Stimulated activated CD8-positive, alpha-beta memory T cell treated with anti-CD3 and anti-CD28 coated beads, Interleukin-15, amount 100 ng/mL, for 24 hours (primary cell): Measurements from ENCODE around the gene PARK7.

Source experiments
- DNase-seq: peaks from one replicate; pipeline ENCODE4 v3.0.0-alpha.2; 2020; ENCODE audit warnings: low read depth

The PARK7 gene

DNA sequence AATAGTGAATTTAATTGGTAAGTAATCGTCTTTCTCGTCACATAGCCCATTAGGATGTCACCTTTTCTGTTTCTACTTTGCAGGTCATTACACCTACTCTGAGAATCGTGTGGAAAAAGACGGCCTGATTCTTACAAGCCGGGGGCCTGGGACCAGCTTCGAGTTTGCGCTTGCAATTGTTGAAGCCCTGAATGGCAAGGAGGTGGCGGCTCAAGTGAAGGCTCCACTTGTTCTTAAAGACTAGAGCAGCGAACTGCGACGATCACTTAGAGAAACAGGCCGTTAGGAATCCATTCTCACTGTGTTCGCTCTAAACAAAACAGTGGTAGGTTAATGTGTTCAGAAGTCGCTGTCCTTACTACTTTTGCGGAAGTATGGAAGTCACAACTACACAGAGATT, 23.3 kb downstream of the PARK7 start:
- no peak for DNase-seq

DNA sequence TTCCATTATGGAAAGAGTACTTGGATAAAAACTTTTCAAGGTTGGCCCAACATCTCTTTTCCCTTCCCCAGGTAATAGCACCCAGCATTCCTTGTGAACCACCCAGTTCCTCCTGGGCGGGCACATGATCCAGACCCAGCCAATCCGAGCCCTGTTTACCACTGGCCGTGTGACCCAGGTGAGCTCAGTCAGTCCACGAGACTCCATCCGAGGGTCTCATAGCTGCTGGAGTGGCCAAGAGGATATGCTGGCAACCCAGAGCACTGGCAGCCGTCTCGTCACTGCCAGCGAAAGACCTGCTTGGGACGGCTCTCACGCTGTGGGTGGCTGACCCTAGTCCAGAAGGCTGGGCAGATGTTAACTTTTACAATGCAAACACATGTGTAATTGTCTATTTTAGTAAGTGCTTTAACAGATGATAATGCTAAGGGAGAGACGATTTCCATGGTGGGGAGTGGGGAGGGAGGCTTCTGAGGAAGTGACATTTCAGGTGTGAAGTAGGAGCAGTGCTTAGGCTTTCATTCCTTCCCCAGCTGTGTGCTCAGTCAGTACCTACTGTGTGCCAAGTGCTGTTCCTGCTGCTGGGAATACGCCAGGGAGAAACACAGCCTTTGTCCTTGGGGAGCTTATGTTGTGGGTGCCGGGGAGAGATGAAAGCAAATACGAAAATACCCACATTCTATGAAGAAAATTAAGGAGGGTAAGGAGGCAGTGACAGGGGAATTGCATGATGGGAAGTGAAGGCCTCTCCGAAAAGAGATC, 24.5 kb downstream of the PARK7 start:
- no peak for DNase-seq

- no peak for DNase-seq
Measured at GRCh38 chr1:7987528-7987927, 26.0 kb downstream of the PARK7 start.

DNA sequence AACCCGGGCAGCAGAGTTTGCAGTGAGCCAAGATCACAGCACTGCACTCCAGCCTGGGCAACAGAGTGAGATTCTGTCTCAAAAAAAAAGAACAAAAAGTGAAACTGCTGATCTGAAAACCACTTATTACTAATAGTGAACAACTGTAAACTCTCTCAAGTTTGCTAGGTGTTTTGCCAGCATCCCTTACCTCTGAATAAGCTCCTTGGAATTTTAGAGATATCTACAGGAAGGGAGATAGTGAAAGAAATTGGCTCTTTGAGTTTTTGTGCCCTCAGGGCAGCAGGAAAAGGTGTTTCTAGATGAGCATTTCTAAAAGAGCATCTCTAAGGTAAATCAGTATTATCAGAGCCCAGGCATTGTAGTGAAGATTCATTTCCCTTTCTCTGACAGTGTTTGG, 27.1 kb downstream of the PARK7 start:
- DNase-seq: no peak

- DNase-seq: no peak
Measured at GRCh38 chr1:7989762-7990428, 28.4 kb downstream of the PARK7 start.

- DNase-seq: no peak
Measured at GRCh38 chr1:7991504-7992440, 30.3 kb downstream of the PARK7 start.

DNA sequence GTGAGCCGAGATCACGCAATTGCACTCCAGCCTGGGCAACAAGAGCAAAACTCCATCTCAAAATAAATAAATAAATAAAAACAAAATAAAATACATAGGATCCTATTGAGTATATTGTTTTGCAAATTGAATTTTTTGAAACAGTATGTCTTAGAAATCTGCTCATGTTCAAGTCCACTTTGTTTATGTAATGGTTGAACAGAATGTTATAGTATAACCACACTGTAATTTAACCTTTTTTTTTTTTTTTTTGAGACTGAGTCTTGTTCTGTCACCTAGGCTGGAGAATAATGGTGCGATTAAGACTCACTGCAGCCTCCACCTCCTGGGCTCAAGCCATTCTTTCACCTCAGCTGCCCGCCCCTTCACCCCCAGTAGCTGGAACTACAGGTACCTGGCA, 31.4 kb downstream of the PARK7 start:
- no peak for DNase-seq

DNA sequence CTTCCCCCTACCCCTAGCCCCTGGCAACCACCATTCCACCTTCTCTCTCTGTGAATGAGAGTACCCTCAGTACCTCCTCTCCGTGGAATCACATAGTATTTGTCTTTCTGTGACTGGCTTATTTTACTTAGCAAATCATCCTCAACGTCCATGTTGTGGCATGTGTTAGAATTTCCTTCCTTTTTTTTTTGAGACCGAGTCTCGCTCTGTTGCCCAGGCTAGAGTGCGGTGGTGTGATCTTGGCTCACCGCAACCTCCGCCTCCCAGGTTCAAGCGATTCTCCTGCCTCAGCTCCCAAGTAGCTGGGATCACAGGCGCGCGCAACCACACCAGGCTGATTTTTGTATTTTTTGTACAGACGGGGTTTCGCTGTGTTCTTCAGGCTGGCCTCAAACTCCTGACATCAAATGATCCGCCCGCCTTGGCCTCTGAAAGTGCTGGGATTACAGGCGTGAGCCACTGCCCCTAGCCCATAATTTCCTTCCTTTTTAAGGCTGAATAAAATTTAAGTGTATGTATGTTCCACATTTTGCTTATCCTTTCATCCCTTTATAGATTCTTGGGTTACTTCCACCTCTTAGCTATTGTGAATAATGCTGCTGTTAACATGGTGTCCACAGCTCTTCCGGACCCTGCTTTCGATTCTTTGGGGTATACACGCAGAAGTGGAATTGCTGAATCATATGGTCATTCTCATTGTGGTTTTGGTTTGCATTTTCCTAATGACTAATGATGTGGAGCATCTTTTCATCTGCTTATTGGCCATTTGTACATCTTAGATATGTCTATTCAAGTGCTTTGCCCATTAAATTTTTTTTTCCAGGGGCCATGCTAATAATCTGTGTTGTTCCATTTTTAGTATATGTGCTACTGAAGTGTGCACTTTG, 32.3 kb downstream of the PARK7 start:
- DNase-seq: no peak

GRCh38 chr1:7994827-7995226, 33.3 kb downstream of the PARK7 start:
- DNase-seq: no peak

GRCh38 chr1:7995437-7995836, 33.9 kb downstream of the PARK7 start:
- no peak for DNase-seq

GRCh38 chr1:8002329-8002910, 40.9 kb downstream of the PARK7 start:
- DNase-seq: no peak

DNA sequence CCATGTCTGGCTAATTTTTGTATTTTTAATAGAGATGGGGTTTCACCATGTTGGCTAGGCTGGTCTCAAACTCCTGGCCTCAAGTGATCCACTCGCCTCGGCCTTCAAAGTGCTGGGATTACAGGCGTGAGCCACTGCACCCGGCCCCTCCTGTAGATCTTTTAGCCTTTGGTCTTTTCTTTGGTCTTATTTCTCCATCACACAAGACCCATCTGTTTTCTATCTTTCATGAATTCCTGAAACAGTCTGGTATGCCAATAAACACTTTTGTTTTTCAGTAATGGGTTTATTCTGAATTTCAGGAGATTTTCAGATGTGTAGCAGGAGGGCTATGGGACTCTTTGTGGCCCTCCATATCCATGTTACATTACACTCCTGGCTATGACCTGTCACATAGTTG, 41.4 kb downstream of the PARK7 start:
- no peak for DNase-seq

DNA sequence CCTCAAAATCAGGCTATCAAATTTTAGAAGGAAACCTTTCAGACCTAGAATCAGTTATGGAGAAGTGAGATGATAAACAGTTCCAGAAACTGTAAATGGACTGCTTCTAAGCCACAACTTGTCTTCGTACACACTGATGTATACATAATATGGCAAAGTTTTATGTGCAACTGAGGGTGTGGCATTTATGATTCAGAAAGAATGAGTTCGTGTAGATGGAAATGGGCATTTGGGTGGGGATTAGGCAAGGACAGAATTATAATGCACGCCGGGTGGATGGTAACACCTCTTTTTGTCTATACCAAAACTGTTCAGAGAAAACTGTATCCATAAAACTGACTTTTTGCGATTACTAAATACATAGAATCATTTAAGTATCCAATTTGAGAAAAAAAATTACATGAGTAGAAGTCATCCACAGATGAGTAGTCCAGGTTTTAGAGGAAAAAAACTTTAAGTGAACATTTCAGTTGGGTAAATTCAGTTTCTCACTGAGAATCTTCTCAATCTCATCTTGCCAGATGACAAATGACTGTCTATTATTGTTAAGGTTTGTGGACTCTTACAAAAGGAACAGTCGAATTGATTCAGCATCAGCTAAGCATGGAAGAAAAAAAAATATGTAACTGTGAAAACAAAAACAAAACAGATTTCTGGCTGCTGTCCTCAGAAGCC, 42.1 kb downstream of the PARK7 start:
- no peak for DNase-seq

- no peak for DNase-seq
Measured at GRCh38 chr1:8004113-8004802, 42.7 kb downstream of the PARK7 start.

DNA sequence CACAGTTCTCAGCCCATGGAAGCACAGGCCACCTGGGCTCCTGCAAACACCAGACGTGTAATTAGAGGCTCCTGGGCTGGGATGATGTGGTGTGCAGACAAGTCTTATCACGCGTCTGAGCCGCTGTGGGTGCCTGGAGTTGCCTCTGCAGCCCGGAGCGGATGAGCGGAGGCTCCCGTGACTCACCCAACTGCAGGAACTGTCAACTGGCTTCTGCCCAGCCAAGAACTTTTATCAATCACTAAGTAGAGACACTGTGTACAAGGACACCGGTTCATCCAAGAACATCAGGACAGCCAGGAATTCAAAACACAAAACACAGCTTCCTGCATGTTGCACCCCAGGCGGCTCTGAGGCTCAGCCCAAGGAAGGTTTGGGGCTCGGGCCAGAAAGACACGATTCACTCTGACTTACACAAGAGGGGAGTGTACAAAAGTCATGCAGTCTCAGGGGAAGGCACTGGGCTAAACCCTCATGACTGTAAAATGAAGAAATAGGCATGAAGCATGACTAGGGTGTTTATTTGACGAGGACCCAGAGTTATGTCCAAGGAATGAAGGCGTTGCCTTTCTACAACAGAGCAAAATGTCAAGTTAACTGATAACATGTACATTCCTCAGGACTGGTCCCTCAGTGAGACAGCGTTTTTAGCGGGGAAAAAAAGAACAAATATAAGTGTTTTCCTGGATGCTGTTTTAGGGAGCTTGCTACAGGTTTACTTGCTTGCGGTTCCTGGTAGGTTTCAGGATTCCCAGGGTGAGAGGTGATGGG, 43.5 kb downstream of the PARK7 start:
- DNase-seq: no peak

- no peak for DNase-seq
Measured at GRCh38 chr1:8006037-8006963, 44.8 kb downstream of the PARK7 start.

DNA sequence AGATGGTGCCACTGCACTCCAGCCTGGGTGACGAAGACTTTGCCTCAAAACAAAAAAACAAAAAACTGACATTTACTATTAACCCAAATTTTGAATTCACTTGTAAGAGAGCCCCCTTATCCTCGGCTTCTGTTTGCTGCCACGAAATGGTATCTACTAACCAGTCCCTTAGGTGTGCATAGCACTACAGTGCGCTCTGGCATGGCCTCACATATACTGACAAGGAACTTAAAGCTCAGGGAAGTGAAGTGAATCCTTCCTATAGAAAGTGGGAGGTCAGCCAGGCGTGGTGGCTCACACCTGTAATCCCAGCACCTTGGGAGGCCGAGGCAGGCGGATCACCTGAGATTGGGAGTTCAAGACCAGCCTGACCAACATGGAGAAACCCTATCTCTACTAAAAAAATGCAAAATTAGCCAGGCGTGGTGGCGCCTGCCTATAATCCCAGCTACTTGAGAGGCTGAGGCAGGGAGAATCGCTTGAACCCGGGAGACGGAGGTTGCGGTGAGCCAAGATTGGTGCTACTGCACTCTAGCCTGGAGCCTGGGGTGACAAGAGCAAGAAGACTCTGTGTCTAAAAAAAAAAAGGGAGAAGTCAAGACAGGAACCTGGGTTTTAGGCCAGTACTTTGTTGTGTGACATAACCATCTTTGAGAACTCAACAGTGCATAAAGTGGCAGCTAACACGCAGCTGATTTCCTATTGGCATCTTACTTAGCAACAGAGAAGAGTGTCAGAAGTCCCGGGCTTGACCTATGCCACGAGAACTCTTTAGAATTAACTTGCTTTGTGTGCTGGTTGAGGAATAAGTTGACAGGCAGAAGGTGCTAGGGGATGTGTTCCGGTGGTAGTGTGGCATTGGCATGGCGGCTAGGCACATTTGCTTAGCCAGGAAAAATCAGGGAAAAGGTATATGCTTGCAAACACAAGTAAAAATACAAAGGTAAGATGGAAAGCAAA, 47.8 kb downstream of the PARK7 start:
- no peak for DNase-seq
